H1 (cell line): ENCODE data around the gene CABP2. TPM values are rescaled to one million over a fixed set of nuclear protein-coding genes. Genes with fewer than 3 reads are reported as not detected.

Experiments
- ATF2 ChIP-seq: IDR thresholded peaks from 2 replicates; pipeline ENCODE4 v1.6.1; 2012; ENCODE audit warnings: low read length, inconsistent platforms
- CHD1 ChIP-seq: IDR thresholded peaks from 2 replicates; pipeline ENCODE4 v1.6.1; 2012; ENCODE audit warnings: low read depth, low read length, improper control_type of control experiment
- CHD7 ChIP-seq: fragments of 300-600 bp; sonication (generic); IDR thresholded peaks from 2 replicates; pipeline ENCODE4 v1.7.1; 2012; ENCODE audit warnings: low read length, moderate library complexity, mild to moderate bottlenecking, inconsistent platforms; ENCODE audit not compliant: insufficient replicate concordance
- E2F6 ChIP-seq: IDR thresholded peaks from 2 replicates; pipeline ENCODE4 v1.6.1; 2012; ENCODE audit warnings: inconsistent platforms
- MAFK ChIP-seq: IDR thresholded peaks from 2 replicates; pipeline ENCODE4 v1.6.1; 2012; ENCODE audit warnings: low read depth, mild to moderate bottlenecking, improper control_type of control experiment, low read length
- MAX ChIP-seq: IDR thresholded peaks from 2 replicates; pipeline ENCODE4 v1.6.1; 2012; ENCODE audit warnings: inconsistent platforms
- TAF1 ChIP-seq: IDR thresholded peaks from 2 replicates; pipeline ENCODE4 v1.6.1; 2011; ENCODE audit warnings: mild to moderate bottlenecking, low read depth, low read length
- TAF7 ChIP-seq: optimal IDR thresholded peaks from 2 replicates; pipeline ENCODE3; 2011; ENCODE audit warnings: low read depth, mild to moderate bottlenecking, inconsistent platforms, low read length, moderate library complexity, borderline replicate concordance
- polyA plus RNA-seq, 7 experiments: library from polyadenylated mRNA; depleted of rRNA in 3 of 7; stranded (reverse) in 5 of 7; unstranded in 2 of 7; fragments of >200 nt in 5 of 7; fragments of 200-250 nt in 2 of 7; gene quantifications; 1 replicate in 5 of 7; 2 replicates in 1 of 7; 4 replicates in 1 of 7; pipeline versions ENCODE4 v1.2.1 to v1.2.3, GENCODE V29; 2011 to 2013; ENCODE audit warnings: missing spikeins in 2 of 7, mixed read lengths in 2 of 7
- total RNA-seq: library from RNA; stranded (reverse); fragmentation: NEBNext Ultra II Directional; extraction: Animal tissue kit (Norgen Biotek cat#: 25700); gene quantifications from 2 replicates; pipeline ENCODE4 v1.2.1, GENCODE V29; 2021

The CABP2 gene
- total and polyA plus RNA-seq, 2 of the 8 experiments (the other 6 are each of a cell fraction or from before 2014, with no cell fraction given), result not detected

DNA sequence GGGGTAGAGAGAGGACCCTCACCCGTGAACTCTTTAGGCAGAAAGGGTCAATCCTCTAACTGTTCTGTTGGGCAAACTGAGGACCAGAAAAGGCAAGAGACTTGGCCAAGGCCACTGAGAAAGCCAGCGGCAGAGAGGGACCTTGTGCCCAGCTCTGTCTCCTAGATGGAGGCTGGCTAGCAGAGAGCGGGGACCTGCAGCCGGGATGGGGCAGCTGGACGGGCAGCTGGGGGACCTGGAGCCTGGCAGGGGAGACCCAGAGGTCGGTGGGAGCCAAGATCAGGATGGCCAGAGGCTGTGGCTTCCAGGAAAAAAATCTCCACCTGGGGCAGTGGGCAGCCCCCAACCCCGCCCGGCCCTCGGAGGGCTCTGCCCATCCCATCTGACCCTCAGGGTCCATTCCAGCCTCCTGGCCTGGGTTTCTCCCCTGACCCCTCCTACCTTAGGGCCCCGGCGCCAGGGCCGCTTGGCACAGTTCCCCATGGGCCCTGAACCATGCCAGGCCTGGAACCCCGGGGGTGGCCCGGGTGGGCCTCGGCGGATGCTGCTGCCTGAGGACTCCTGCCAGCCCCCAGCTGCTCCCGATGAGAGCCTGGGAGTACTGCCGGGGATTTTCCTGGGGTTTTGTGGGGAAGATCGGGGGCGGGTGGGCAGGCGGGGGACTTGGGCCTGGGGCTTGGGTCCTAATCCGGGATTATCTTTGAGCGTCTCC is at the start of gene CABP2 (continued):
- TF ChIP-seq CHD7, result no peak
- no peak for TF ChIP-seq ATF2
- no peak for TF ChIP-seq MAFK
- no peak for TF ChIP-seq E2F6
- no peak for TF ChIP-seq TAF7
- TF ChIP-seq MAX, result no peak
- TF ChIP-seq CHD1, result no peak
- no peak for TF ChIP-seq TAF1
